Panc1 (cell line): ENCODE measurements around the gene MYH3.

ENCODE experiments used
- CTCF ChIP-seq: fragments of 450-650 bp; IDR thresholded peaks from 2 replicates; pipeline ENCODE4 v1.5.1; 2017; ENCODE audit warnings: mild to moderate bottlenecking
- POLR2AphosphoS5 ChIP-seq: IDR thresholded peaks from 2 replicates; pipeline ENCODE4 v1.6.1; 2012; ENCODE audit warnings: mild to moderate bottlenecking, low read depth, low read length, moderate library complexity
- REST ChIP-seq, 2 experiments: IDR thresholded peaks; 2 replicates each; pipeline ENCODE4 v1.6.1; 2011 to 2012; ENCODE audit warnings: low read depth in 2 of 2, control low read depth in 1 of 2, low read length in 1 of 2, mild to moderate bottlenecking in 1 of 2, moderate library complexity in 1 of 2; ENCODE audit not compliant: insufficient read depth in 1 of 2
- SIN3A ChIP-seq: IDR thresholded peaks from 2 replicates; pipeline ENCODE4 v1.6.1; 2012; ENCODE audit warnings: low read depth, mild to moderate bottlenecking, low read length, moderate library complexity, borderline replicate concordance; ENCODE audit not compliant: insufficient read depth
- TCF7L2 ChIP-seq: IDR thresholded peaks from 2 replicates; pipeline ENCODE4 v1.6.1; 2011; ENCODE audit warnings: mild to moderate bottlenecking, low read depth, low read length, inconsistent platforms

- TF ChIP-seq CTCF: no peak
- TF ChIP-seq POLR2AphosphoS5: no peak
- TF ChIP-seq REST (IDR thresholded peaks at IDR 0.05; ENCODE audit: insufficient read depth in 1 of 2, low read depth in 2 of 2, low read length in 1 of 2): no peak
- TF ChIP-seq TCF7L2: no peak
- TF ChIP-seq SIN3A: no peak
Observed at GRCh38 chr17:10606110-10606509, 51.0 kb downstream of the MYH3 start.
